ENCODE results near the gene KBTBD3.

Gene KBTBD3, protein sequence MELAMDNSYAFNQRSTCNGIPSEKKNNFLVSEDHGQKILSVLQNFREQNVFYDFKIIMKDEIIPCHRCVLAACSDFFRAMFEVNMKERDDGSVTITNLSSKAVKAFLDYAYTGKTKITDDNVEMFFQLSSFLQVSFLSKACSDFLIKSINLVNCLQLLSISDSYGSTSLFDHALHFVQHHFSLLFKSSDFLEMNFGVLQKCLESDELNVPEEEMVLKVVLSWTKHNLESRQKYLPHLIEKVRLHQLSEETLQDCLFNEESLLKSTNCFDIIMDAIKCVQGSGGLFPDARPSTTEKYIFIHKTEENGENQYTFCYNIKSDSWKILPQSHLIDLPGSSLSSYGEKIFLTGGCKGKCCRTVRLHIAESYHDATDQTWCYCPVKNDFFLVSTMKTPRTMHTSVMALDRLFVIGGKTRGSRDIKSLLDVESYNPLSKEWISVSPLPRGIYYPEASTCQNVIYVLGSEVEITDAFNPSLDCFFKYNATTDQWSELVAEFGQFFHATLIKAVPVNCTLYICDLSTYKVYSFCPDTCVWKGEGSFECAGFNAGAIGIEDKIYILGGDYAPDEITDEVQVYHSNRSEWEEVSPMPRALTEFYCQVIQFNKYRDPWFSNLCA

DNA sequence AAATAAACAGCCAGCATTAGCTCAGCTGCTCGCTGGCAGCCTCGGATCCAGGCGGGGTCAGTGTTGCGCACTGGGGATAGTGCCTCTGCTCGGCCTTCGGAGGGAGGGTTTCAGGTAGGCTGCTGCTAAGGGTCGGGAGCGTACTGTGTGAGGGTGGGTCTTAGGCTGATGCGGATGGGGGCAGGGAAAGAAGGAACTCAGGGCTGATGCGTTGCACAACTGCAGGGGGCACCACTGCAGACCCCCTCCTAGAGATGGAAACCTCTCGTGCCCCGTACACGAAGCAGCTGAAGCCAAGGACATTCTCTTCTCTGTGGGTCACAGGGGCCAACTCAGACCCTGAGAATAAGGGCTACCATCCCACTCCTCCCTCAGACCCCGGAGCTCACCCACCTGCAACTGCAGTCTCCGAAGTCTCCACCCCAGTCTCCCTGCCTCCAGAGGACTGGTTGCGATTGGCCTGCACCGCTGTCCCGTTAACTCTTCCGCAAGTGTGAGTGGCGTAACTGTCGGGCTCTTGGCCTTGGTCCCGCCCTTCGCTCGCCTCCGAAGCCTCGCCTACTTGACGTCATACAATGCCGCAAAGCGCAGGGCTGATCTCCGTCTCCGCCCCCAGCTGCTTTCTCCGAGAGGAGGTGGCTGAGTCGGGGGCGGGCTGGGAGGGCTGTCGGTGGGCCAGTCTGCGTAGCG is at the start of gene KBTBD3:
TSS of gene KBTBD3 (minus strand) at position 429 of the 690 bp plus-strand sequence. CDS start 18,250 bp downstream, outside the sequence.
- TF ChIP-seq, protein P1, sequence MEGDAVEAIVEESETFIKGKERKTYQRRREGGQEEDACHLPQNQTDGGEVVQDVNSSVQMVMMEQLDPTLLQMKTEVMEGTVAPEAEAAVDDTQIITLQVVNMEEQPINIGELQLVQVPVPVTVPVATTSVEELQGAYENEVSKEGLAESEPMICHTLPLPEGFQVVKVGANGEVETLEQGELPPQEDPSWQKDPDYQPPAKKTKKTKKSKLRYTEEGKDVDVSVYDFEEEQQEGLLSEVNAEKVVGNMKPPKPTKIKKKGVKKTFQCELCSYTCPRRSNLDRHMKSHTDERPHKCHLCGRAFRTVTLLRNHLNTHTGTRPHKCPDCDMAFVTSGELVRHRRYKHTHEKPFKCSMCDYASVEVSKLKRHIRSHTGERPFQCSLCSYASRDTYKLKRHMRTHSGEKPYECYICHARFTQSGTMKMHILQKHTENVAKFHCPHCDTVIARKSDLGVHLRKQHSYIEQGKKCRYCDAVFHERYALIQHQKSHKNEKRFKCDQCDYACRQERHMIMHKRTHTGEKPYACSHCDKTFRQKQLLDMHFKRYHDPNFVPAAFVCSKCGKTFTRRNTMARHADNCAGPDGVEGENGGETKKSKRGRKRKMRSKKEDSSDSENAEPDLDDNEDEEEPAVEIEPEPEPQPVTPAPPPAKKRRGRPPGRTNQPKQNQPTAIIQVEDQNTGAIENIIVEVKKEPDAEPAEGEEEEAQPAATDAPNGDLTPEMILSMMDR (IDR thresholded peaks at IDR 0.05; ENCODE audit: control insufficient read depth, insufficient read depth, low read depth, low read length, missing control alignments) = peak; percentile 46
- peak within 1 kb of the TSS; percentile 91 for H3K4me3 ChIP-seq (ENCODE audit: control insufficient read depth, low read depth, low read length)
- DNase-seq (ENCODE audit: low read depth) = peak; percentile 97

DNA sequence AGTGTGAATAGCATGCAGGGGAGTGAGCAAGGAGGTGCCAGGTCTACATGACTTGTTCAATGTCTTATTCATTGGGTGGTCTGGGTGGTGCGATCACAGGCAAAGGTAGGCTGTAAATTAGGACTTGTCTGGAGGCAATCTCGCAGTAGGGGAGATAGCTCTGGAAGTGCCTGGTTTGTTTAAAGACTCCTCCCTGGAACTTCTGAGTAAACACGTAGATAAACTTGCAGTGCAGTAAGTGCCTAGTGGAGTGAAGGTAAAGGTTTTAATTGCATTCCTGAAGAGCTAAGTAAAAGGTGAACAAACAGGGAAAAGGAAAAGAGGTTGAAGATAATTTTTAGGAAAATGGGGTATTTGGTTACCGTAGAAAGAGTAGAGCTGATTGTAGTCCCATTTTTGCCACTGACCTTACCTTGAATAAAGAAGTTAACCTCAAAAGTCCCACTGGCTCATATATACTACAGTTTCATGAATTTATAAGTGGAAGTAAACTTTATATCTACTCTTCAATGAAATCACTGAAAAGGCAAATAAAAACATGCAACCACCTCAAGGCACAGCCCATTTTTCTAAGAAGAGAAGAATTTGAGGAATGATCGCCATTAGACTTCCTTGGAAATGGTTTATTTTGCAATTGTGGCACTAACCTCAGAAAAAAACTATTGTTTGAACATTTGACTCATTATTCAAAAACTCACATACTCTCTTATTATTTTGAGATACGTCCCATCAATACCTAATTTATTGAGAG is 44.6 kb upstream of the KBTBD3 start:
- H3K4me3 ChIP-seq (ENCODE audit: control insufficient read depth, low read depth, low read length) = no peak overlapping the region
- DNase-seq (ENCODE audit: low read depth) = no peak
- TF ChIP-seq, protein P1 (IDR thresholded peaks at IDR 0.05; ENCODE audit: control insufficient read depth, insufficient read depth, low read depth, low read length, missing control alignments) = no peak

DNA sequence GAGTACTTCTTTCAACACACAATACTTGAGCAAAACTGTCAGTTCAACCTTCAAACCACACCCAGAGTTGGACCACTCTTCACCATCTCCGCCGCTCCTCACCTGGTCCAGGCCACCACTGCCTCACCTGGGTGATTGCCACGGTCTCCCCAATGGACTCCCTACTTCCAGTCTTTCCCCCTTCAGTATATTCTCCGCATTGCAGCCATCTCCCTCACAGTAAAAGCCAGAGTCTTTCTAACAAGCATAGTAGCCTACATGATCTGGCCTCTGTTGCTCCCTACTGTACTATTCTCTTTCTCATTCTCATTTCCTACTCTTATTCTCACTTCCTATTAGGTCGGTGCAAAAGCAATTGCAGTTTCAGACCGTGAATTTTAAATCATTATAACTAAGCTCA is 28.8 kb upstream of the KBTBD3 start:
- TF ChIP-seq, protein P1 (IDR thresholded peaks at IDR 0.05; ENCODE audit: control insufficient read depth, insufficient read depth, low read depth, low read length, missing control alignments) = no peak
- H3K4me3 ChIP-seq (ENCODE audit: control insufficient read depth, low read depth, low read length) = no peak overlapping the region

DNA sequence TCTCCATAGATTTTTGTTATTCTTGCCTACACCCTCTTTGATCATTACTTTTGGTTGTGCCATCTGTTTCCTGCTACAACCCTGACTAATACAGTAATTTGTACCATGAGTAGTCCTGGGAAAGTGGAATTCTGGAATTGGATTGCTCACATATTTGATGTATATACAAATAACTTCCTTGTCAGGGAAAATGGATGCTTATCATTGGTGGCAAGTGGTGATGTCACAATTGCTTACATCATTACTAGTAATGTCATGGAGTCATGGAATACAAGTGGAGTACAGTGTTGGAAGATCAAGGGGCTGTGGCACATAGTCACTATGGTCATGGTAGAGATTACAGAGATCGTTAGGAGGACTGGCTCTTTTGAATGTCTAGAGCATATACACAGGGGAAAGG is 24.7 kb upstream of the KBTBD3 start:
- DNase-seq (ENCODE audit: low read depth) = no peak
- TF ChIP-seq, protein P1 (IDR thresholded peaks at IDR 0.05; ENCODE audit: control insufficient read depth, insufficient read depth, low read depth, low read length, missing control alignments) = no peak
- no peak overlapping the region for H3K4me3 ChIP-seq (ENCODE audit: control insufficient read depth, low read depth, low read length)

More for the DNA sequence above, 28.8 kb upstream of the KBTBD3 start:
- no peak for DNase-seq (ENCODE audit: low read depth)

DNA sequence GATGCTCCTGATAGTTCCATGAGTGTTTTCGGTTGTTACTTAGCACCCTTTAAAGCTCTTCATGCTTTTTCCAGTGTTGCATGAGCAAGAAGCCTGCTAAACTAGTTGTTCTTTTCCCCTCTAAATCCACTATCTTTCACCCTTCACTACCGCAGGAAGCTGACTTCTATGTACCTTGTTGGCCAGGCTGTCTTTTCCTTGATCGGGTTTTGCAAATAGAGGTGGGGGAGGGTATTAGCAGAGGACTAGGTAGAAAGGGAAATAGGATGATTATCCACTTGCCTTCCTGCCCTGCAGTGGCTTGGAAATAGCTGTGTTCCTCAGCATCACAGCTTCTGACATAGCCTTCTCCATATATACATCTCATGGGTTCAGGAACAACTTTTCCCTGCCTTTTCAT is 24.2 kb upstream of the KBTBD3 start:
- no peak overlapping the region for H3K4me3 ChIP-seq (ENCODE audit: control insufficient read depth, low read depth, low read length)
- TF ChIP-seq, protein P1 (IDR thresholded peaks at IDR 0.05; ENCODE audit: control insufficient read depth, insufficient read depth, low read depth, low read length, missing control alignments) = no peak
- no peak for DNase-seq (ENCODE audit: low read depth)
